ENCODE results near the gene ACTA2. TPM values are rescaled to one million over a fixed set of nuclear protein-coding genes. Genes with fewer than 3 reads are reported as not detected.
A peak's percentile ranks its signal among the peaks of the same experiment; 100 is the strongest.

Gene ACTA2
- total RNA-seq, 4 donors from 2014 or later = 340 to 708 (median 458) TPM

- DNase-seq (ENCODE audit: low spot score in 2 of 2) = peak; percentile 65 to 72
- peak overlapping the region; percentile 72 to 90 (median 86) for H3K4me3 ChIP-seq
- peak overlapping the region; percentile 88 to 98 (median 97) for H3K27ac ChIP-seq
- H3K4me1 ChIP-seq = peaks cover 0 to 59% (median 16%) of the 10 kb centered on the region in 4 donors
- no peaks in the 10 kb centered on the region for H3K27me3 ChIP-seq
- 0% methylated on average over 30 to 38 of the region's 38 CpGs for WGBS, 2 donors
- H3K9me3 ChIP-seq = no peaks in the 10 kb centered on the region
- TF ChIP-seq EP300 (IDR thresholded peaks at IDR 0.05) = peak in 1 of 2 donors; percentile 78
- TF ChIP-seq, protein P1, sequence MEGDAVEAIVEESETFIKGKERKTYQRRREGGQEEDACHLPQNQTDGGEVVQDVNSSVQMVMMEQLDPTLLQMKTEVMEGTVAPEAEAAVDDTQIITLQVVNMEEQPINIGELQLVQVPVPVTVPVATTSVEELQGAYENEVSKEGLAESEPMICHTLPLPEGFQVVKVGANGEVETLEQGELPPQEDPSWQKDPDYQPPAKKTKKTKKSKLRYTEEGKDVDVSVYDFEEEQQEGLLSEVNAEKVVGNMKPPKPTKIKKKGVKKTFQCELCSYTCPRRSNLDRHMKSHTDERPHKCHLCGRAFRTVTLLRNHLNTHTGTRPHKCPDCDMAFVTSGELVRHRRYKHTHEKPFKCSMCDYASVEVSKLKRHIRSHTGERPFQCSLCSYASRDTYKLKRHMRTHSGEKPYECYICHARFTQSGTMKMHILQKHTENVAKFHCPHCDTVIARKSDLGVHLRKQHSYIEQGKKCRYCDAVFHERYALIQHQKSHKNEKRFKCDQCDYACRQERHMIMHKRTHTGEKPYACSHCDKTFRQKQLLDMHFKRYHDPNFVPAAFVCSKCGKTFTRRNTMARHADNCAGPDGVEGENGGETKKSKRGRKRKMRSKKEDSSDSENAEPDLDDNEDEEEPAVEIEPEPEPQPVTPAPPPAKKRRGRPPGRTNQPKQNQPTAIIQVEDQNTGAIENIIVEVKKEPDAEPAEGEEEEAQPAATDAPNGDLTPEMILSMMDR (IDR thresholded peaks at IDR 0.05) = peak in 2 of 5 experiments; percentile 7 to 51
- peak in 1 of 2 donors; percentile 57 for TF ChIP-seq POLR2A (IDR thresholded peaks at IDR 0.05)
- H3K36me3 ChIP-seq = no peaks in the 10 kb centered on the region
Measured at GRCh38 chr10:88991161-88991898, 38.8 kb upstream of the ACTA2 start.

- Histone ChIP-seq H3K27ac (peak within 1 kb of the TSS; percentile 88 to 98 (median 97)), H3K4me1 (peaks cover 0 to 51% (median 16%) of the 10 kb centered on the region in 4 donors)
- 0 to 2% methylated on average over 26 to 51 of the region's 51 CpGs for WGBS, 2 donors
Measured at GRCh38 chr10:88990384-88991160, 38.0 kb upstream of the ACTA2 start, which contains the start of gene FAS. Gene FAS (plus strand): TSS chr10:88990798. CDS start chr10:88990877, 79 bp downstream.

GRCh38 chr10:88989824-88990383, 37.3 kb upstream of the ACTA2 start:
- Histone ChIP-seq H3K9me3 (no peaks in the 10 kb centered on the region), H3K4me1 (peaks cover 0 to 46% (median 16%) of the 10 kb centered on the region in 4 donors), H3K36me3 (no peaks in the 10 kb centered on the region), H3K27me3 (no peaks in the 10 kb centered on the region), H3K4me3 (peak overlapping the region; percentile 72 to 90 (median 86)), H3K27ac (peak overlapping the region; percentile 88 to 98 (median 97))
- WGBS, 2 donors = 27 to 32% methylated on average over 8 of the region's 8 CpGs
- peak in 1 of 2 donors; percentile 52 for DNase-seq (ENCODE audit: low spot score in 2 of 2)
- TF ChIP-seq, protein P1 (IDR thresholded peaks at IDR 0.05) = no peak
- TF ChIP-seq EP300 (IDR thresholded peaks at IDR 0.05) = no peak
- no peak for TF ChIP-seq POLR2A (IDR thresholded peaks at IDR 0.05)

More at GRCh38 chr10:88990384-88991160, 38.0 kb upstream of the ACTA2 start, which contains the start of gene FAS:
- DNase-seq (ENCODE audit: low spot score in 2 of 2) = peak; percentile 59 to 68
- H3K36me3 ChIP-seq = no peaks in the 10 kb centered on the region
- no peaks in the 10 kb centered on the region for H3K9me3 ChIP-seq
- no peaks in the 10 kb centered on the region for H3K27me3 ChIP-seq
- peak within 1 kb of the TSS; percentile 72 to 90 (median 86) for H3K4me3 ChIP-seq
- TF ChIP-seq, protein P1 (IDR thresholded peaks at IDR 0.05) = no peak
- TF ChIP-seq POLR2A (IDR thresholded peaks at IDR 0.05) (peak; percentile 16 to 38), EP300 (IDR thresholded peaks at IDR 0.05) (peak in 1 of 2 donors; percentile 65)

DNA sequence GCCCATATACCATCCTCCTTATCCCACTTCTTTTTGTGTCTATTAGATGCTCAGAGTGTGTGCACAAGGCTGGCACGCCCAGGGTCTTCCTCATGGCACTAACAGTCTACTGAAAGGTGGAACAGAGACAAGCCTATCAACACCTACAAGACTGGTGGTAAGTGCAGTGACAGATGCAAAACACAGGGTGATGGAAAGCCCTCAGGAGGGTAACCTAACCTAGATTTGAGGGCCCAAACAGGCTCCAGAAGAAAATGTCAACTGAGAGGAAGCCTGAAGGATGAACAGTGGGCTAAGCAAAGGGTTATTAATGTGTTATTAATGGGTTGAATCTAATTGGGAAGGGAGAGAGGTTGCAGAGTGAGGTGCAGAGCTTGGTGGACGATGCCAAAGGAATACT, 36.9 kb upstream of the ACTA2 start:
- Histone ChIP-seq H3K4me1 (peaks cover 0 to 43% (median 15%) of the 10 kb centered on the region in 4 donors), H3K9me3 (no peaks in the 10 kb centered on the region), H3K27me3 (no peaks in the 10 kb centered on the region), H3K4me3 (peak overlapping the region in 1 of 4 donors; percentile 90), H3K27ac (peak overlapping the region; percentile 88 to 98 (median 97)), H3K36me3 (no peaks in the 10 kb centered on the region)
- no peak for DNase-seq (ENCODE audit: low spot score in 2 of 2)
- WGBS, 2 donors = 67 to 76% methylated on average over 2 of the region's 2 CpGs
- TF ChIP-seq, protein P1 (IDR thresholded peaks at IDR 0.05) = no peak
- TF ChIP-seq EP300 (IDR thresholded peaks at IDR 0.05) (no peak), POLR2A (IDR thresholded peaks at IDR 0.05) (no peak)

Data from tibial nerve (tissue), 4 donors.